SU-DHL-6 (cell line): ENCODE measurements around the gene C10orf88.

Source experiments
- EZH2phosphoT487 ChIP-seq: fragments of 200-600 bp; sonication (generic), shearing (Covaris generic); conservative IDR thresholded peaks from 2 replicates; pipeline ENCODE4 v1.6.1; 2018; ENCODE audit warnings: mild to moderate bottlenecking, antibody characterized with exemption, low read length, moderate library complexity, mixed read lengths
- TF ChIP-seq, protein P1 (sequence below): fragments of 200-600 bp; sonication (generic); IDR thresholded peaks from one replicate; pipeline ENCODE4 v1.5.1; 2017; ENCODE audit warnings: antibody characterized with exemption, mild to moderate bottlenecking, low read length, moderate library complexity; ENCODE audit not compliant: insufficient read depth, poor library complexity, severe bottlenecking

GRCh38 chr10:122955892-122956291, 1.9 kb upstream of the C10orf88 start:
- TF ChIP-seq, protein P1, sequence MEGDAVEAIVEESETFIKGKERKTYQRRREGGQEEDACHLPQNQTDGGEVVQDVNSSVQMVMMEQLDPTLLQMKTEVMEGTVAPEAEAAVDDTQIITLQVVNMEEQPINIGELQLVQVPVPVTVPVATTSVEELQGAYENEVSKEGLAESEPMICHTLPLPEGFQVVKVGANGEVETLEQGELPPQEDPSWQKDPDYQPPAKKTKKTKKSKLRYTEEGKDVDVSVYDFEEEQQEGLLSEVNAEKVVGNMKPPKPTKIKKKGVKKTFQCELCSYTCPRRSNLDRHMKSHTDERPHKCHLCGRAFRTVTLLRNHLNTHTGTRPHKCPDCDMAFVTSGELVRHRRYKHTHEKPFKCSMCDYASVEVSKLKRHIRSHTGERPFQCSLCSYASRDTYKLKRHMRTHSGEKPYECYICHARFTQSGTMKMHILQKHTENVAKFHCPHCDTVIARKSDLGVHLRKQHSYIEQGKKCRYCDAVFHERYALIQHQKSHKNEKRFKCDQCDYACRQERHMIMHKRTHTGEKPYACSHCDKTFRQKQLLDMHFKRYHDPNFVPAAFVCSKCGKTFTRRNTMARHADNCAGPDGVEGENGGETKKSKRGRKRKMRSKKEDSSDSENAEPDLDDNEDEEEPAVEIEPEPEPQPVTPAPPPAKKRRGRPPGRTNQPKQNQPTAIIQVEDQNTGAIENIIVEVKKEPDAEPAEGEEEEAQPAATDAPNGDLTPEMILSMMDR, result no peak
- no peak for TF ChIP-seq EZH2phosphoT487
